ENCODE measurements around the gene GSTM3.

DNA sequence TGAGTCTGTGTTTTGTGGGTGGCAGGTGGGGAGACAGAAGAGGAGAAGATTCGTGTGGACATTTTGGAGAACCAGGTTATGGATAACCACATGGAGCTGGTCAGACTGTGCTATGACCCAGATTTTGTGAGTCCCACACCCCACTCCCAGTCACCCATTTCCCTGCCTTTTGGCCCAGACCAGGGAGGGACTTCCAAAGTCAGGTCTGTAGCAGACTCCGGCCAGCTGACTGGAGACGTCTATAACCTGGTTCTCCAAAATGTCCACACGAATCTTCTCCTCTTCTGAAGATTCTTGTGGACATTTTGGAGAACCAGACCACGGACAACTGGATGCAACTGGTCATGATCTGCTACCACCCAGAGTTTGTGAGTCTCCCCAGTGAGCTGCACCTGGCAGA, 27.2 kb downstream of the GSTM3 start:
- TF ChIP-seq POLR2AphosphoS5 (IDR thresholded peaks at IDR 0.05; ENCODE audit: low read depth, low read length) (no peak), TAF1 (IDR thresholded peaks at IDR 0.05; ENCODE audit: borderline replicate concordance, insufficient read depth, low read length) (no peak)
